HEK293T (cell line): Measurements from ENCODE around the gene ACTN4.

Source experiments
- CTCF ChIA-PET: fragments of 350-600 bp; formaldehyde crosslinking; extraction: SDS; loops from one replicate; lab custom pipeline; 2021; ENCODE audit warnings: antibody characterized with exemption, inconsistent platforms; lab: Yijun Ruan, JAX
- POLR2A ChIA-PET: fragments of 350-600 bp; formaldehyde crosslinking; extraction: SDS; loops from one replicate; lab custom pipeline; 2020; ENCODE audit warnings: antibody characterized with exemption, inconsistent platforms; lab: Yijun Ruan, JAX
- DNase-seq: peaks from one replicate; pipeline ENCODE4 v3.0.0; 2012; ENCODE audit warnings: mixed read lengths; ENCODE audit errors: extremely low spot score
- ARNT ChIP-seq: fragments of 450-650 bp; IDR thresholded peaks from 2 replicates; pipeline ENCODE4 v1.6.1; 2017; ENCODE audit warnings: mild to moderate bottlenecking
- BHLHE40 ChIP-seq: fragments of 450-650 bp; IDR thresholded peaks from 2 replicates; pipeline ENCODE4 v1.6.1; 2016; ENCODE audit warnings: mild to moderate bottlenecking, moderate library complexity, borderline replicate concordance
- CTBP1 ChIP-seq: fragments of 450-650 bp; IDR thresholded peaks from 2 replicates; pipeline ENCODE4 v1.6.1; 2016; ENCODE audit warnings: borderline replicate concordance
- ELF4 ChIP-seq: fragments of 450-650 bp; IDR thresholded peaks from 2 replicates; pipeline ENCODE4 v1.6.1; 2017; ENCODE audit warnings: antibody characterized with exemption
- FOXA1 ChIP-seq: fragments of 450-650 bp; IDR thresholded peaks from 2 replicates; pipeline ENCODE4 v1.6.1; 2016; ENCODE audit warnings: mild to moderate bottlenecking
- FOXK2 ChIP-seq: fragments of 450-650 bp; IDR thresholded peaks from 2 replicates; pipeline ENCODE4 v1.6.1; 2016; ENCODE audit warnings: mild to moderate bottlenecking
- FOXM1 ChIP-seq: fragments of 450-650 bp; IDR thresholded peaks from 2 replicates; pipeline ENCODE4 v1.6.1; 2017; ENCODE audit warnings: mild to moderate bottlenecking, borderline replicate concordance
- HDGF ChIP-seq: fragments of 450-650 bp; IDR thresholded peaks from 2 replicates; pipeline ENCODE4 v1.6.1; 2017; ENCODE audit warnings: antibody characterized with exemption, borderline replicate concordance
- L3MBTL2 ChIP-seq: fragments of 450-650 bp; conservative IDR thresholded peaks from 2 replicates; pipeline ENCODE4 v1.6.1; 2016; ENCODE audit warnings: mild to moderate bottlenecking
- LEF1 ChIP-seq: fragments of 450-650 bp; IDR thresholded peaks from 2 replicates; pipeline ENCODE4 v1.6.1; 2017; ENCODE audit warnings: mild to moderate bottlenecking, borderline replicate concordance
- NFRKB ChIP-seq: fragments of 450-650 bp; IDR thresholded peaks from 2 replicates; pipeline ENCODE4 v1.6.1; 2016; ENCODE audit warnings: mild to moderate bottlenecking, moderate library complexity
- SP1 ChIP-seq: fragments of 450-650 bp; IDR thresholded peaks from 2 replicates; pipeline ENCODE4 v1.6.1; 2017
- SUZ12 ChIP-seq: fragments of 450-650 bp; IDR thresholded peaks from 2 replicates; pipeline ENCODE4 v1.6.1; 2016; ENCODE audit warnings: mild to moderate bottlenecking
- TARDBP ChIP-seq: fragments of 450-650 bp; IDR thresholded peaks from 2 replicates; pipeline ENCODE4 v1.6.1; 2016
- ZNF384 ChIP-seq: fragments of 450-650 bp; IDR thresholded peaks from 2 replicates; pipeline ENCODE4 v1.6.1; 2016
- TF ChIP-seq, protein P1 (sequence below): fragments of 450-650 bp; IDR thresholded peaks from 2 replicates; pipeline ENCODE4 v1.6.1; 2016

Gene ACTN4

DNA sequence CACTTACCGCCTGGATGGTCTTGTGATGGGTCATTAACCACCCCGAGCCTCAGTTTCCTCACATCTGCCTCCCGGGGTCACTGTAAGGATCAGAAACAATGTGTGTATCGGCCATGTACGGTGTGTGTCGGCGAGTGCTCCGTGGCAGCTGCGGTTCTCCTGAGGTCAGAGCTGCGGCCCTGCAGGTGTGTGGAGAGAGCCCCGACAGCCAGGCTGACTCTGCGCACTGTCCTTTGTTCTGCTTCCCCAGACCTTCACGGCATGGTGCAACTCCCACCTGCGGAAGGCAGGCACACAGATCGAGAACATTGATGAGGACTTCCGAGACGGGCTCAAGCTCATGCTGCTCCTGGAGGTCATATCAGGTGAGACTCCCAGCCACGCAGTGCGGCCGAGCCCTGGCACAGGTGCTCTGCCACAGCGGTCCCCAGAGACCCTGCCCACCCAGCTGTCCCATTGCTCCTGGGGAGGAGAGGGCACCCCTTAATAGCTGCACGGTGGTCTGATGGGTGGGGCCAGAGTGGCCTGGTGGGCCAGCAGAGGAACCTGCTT lies 53.0 kb downstream of the ACTN4 start:
- ChIA-PET CTCF (no interaction called here), POLR2A (interaction anchor here (1.4 kb wide), 1 partner anchor 81 kb away, joined by 4 read pairs; the partner anchor contains the start of gene EIF3K)
- TF ChIP-seq ZNF384, result no peak
- TF ChIP-seq FOXK2, result no peak
- TF ChIP-seq NFRKB, result no peak
- no peak for TF ChIP-seq LEF1
- no peak for TF ChIP-seq L3MBTL2
- DNase-seq, result no peak

DNA sequence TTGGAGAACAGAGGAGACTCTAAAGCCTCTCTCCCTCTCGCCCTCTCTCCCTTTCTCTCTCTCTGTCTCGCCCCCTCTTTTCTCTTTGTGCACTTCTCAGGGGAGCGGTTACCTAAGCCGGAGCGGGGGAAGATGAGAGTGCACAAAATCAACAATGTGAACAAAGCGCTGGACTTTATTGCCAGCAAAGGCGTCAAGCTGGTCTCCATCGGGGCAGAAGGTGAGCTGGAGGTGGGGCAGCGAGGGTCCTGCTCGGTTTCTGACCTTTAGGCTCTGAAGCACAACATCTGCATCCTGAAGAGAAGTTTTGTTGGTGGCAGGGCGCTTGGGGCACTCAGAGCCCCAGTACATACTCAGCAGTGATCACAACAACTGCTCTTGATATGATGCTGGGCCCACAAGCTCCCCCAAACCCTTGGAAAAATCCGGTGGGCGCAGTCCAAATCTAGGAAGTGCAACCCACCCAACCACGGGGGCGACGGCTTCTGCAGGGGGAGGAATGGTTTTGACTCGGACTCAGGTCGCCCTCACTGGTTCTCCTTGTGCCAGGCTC lies 53.5 kb downstream of the ACTN4 start:
- CTCF ChIA-PET, result no interaction called here
- no peak for DNase-seq
- POLR2A ChIA-PET, result interaction anchor here (0.7 kb wide), 1 partner anchor 148 kb away, joined by 3 read pairs; no protein-coding TSS in a partner anchor
- TF ChIP-seq BHLHE40, result no peak
- TF ChIP-seq FOXA1, result no peak
- TF ChIP-seq SP1, result no peak
- TF ChIP-seq SUZ12, result no peak
- no peak for TF ChIP-seq HDGF
- TF ChIP-seq LEF1, result no peak
- no peak for TF ChIP-seq L3MBTL2
- no peak for TF ChIP-seq ZNF384
- TF ChIP-seq TARDBP, result no peak
- no peak for TF ChIP-seq ELF4
- TF ChIP-seq, protein P1, sequence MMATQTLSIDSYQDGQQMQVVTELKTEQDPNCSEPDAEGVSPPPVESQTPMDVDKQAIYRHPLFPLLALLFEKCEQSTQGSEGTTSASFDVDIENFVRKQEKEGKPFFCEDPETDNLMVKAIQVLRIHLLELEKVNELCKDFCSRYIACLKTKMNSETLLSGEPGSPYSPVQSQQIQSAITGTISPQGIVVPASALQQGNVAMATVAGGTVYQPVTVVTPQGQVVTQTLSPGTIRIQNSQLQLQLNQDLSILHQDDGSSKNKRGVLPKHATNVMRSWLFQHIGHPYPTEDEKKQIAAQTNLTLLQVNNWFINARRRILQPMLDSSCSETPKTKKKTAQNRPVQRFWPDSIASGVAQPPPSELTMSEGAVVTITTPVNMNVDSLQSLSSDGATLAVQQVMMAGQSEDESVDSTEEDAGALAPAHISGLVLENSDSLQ, result no peak

DNA sequence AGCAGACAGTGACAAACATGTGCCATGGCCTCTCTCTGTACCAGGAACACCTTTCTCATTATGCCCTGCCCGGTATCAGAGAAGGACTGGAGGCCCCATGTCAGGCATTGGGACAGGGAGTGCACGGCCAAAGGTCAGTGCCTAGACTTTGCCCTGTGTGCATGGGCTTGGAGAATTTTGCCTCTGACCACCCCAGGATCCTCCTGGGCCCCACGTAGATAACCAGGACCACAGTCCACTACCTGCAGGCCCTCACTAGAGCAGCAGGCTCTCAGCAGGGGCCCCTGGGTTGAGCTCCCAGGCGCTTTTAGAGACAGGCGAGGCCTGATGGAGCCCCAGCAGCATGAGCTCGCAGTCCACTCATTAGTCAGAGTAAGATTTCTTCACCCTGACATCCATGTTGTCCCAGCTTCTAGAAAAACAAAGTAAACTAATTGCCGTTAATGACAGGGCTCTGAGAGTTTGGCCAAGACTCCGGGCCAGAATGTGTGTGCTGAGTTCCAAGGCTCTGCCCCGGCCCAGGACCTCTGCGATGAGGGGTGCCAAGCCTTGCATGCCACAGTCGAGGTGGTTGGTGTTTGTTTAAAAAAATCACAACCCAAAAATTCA lies 54.1 kb downstream of the ACTN4 start:
- DNase-seq, result no peak
- TF ChIP-seq ELF4 (no peak), FOXK2 (no peak), BHLHE40 (no peak), HDGF (no peak), CTBP1 (no peak), ARNT (no peak), ZNF384 (no peak), LEF1 (no peak), SP1 (no peak)
- TF ChIP-seq, protein P1, result no peak
- CTCF ChIA-PET, result no interaction called here
- POLR2A ChIA-PET, result interaction anchor here (0.7 kb wide), 1 partner anchor 148 kb away, joined by 3 read pairs; no protein-coding TSS in a partner anchor

DNA sequence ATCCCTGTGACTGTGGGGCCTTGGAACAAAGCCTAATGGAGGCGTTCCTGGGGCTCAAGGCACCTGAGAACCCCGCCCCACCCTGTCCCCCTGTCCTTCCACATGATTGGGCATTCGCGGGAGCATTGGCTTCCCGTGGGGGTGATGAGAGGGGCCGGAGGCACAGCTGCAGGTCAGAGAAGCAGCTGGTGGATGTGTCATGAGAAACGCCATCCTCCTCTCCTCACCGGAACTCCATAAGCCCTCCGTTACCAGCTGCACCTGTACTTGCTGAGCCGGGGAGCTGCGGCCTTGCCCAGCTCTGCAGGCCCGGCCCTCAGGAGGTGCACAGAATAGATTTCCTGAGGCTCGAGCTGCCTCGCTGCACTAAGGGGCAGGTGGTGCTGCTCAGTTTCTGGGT lies 54.8 kb downstream of the ACTN4 start:
- ChIA-PET CTCF (no interaction called here), POLR2A (no interaction called here)
- no peak for DNase-seq
- TF ChIP-seq FOXA1 (no peak), ELF4 (no peak), NFRKB (no peak), TARDBP (no peak), ARNT (no peak), SP1 (no peak), L3MBTL2 (no peak), SUZ12 (no peak)

DNA sequence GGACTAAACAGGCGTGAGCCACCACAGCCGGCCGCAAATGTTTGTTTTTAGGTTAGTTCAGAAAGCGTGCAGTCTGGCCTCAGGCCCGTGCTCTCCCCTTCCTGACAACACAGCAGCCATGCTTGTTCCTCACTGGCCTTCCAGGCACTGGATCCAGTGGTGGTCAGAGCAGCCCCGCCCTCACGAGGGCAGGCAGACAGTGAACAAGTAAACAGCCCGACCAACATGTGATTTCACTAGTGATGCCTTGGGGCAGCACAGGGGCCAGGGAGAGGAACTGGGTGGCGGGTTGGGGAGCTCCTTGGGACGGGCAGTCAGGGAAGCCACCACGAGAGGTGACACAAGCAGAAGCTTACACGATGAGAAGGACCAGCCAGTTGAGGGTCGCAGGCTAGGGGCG lies 56.1 kb downstream of the ACTN4 start:
- CTCF ChIA-PET, result interaction anchor here (0.6 kb wide), 1 partner anchor 159 kb away, joined by 3 read pairs; no protein-coding TSS in a partner anchor

More for the DNA sequence above, 56.1 kb downstream of the ACTN4 start:
- POLR2A ChIA-PET, result no interaction called here
- no peak for DNase-seq
- TF ChIP-seq ARNT (no peak), FOXA1 (no peak), HDGF (no peak), CTBP1 (no peak), ELF4 (no peak), SP1 (no peak), L3MBTL2 (no peak), TARDBP (no peak), FOXK2 (no peak), SUZ12 (no peak), LEF1 (no peak), BHLHE40 (no peak), ZNF384 (no peak), FOXM1 (no peak), NFRKB (no peak)
- TF ChIP-seq, protein P1, result no peak
